GM12892 (cell line): ENCODE measurements around the gene SLIT3.

Experiments
- POLR2A ChIP-seq: IDR thresholded peaks from 2 replicates; pipeline ENCODE4 v1.6.1; 2011; ENCODE audit warnings: low read depth, low read length, control low read depth
- POLR2AphosphoS5 ChIP-seq: IDR thresholded peaks from 2 replicates; pipeline ENCODE4 v1.6.1; 2011; ENCODE audit warnings: low read depth, low read length, control low read depth

DNA sequence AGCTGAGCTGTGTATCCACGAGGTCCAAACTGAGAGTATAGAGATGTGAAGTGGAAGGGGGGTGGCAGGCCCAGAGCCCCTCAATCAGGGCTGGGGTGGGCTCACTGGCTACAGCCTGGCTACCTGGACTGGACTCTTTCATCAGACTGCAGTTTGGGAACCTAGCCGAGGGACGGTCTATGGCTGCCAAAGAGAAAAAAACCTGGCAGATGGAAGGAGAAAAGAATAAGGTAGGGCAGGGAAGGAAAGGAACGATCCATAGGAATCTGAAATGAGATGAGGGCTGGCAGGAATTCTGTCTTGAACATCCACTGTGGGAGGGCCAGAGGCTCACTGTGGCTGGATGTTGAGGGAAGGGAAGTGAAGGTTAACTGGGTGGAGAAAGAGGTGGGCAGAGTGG, 497.4 kb downstream of the SLIT3 start:
- no peak for TF ChIP-seq POLR2AphosphoS5
- no peak for TF ChIP-seq POLR2A
